GM03348 (cell line): Measurements from ENCODE around the gene PTK6.
A peak's percentile ranks its signal among the peaks of the same experiment; 100 is the strongest.
"Not testable (repeated sequence)": the region's sequence is repeated elsewhere in the genome, so short reads cannot be mapped to it uniquely, and the experiment has no call there.

Experiments used
- DNase-seq: peaks from one replicate; pipeline ENCODE4 v3.0.0; 2012; ENCODE audit warnings: low spot score

PTK6 gene

GRCh38 chr20:63529861-63530787 is 7.1 kb downstream of the PTK6 start:
- DNase-seq, result no peak

- DNase-seq, result no peak
These were observed 7.9 kb downstream of the PTK6 start for GRCh38 chr20:63529180-63529860.

- no peak for DNase-seq
These were observed 10.0 kb downstream of the PTK6 start for GRCh38 chr20:63527184-63527583.

- DNase-seq, result no peak
These were observed 11.2 kb downstream of the PTK6 start for GRCh38 chr20:63525971-63526370.

GRCh38 chr20:63525185-63525584 is 12.0 kb downstream of the PTK6 start:
- DNase-seq, result no peak

GRCh38 chr20:63522981-63523611 is 14.1 kb downstream of the PTK6 start:
- DNase-seq, result no peak

- no peak for DNase-seq
These were observed 14.9 kb downstream of the PTK6 start for GRCh38 chr20:63522091-63522868.

- no peak for DNase-seq
These were observed 15.6 kb downstream of the PTK6 start for GRCh38 chr20:63521602-63522001.

GRCh38 chr20:63520934-63521601 is 16.1 kb downstream of the PTK6 start:
- peak; percentile 91 for DNase-seq

GRCh38 chr20:63520504-63520933 is 16.7 kb downstream of the PTK6 start, which contains the start of gene PPDPF:
TSS of gene PPDPF (plus strand) at chr20:63520765. CDS start at chr20:63521309, 544 bp downstream.
- peak; percentile 100 for DNase-seq

- DNase-seq, result peak; percentile 87
These were observed 17.3 kb downstream of the PTK6 start for GRCh38 chr20:63519668-63520503.

- no peak for DNase-seq
These were observed 18.1 kb downstream of the PTK6 start for GRCh38 chr20:63518946-63519667.

GRCh38 chr20:63518351-63518861 is 18.8 kb downstream of the PTK6 start:
- no peak for DNase-seq

GRCh38 chr20:63517376-63518309 is 19.5 kb downstream of the PTK6 start:
- DNase-seq, result no peak

- DNase-seq, result not testable (repeated sequence)
These were observed 22.7 kb downstream of the PTK6 start for GRCh38 chr20:63514520-63514919.

- DNase-seq, result no peak
These were observed 24.0 kb downstream of the PTK6 start for GRCh38 chr20:63513207-63513606.

GRCh38 chr20:63509088-63509564 is 28.1 kb downstream of the PTK6 start:
- no peak for DNase-seq
